Ovary (tissue), 3 donors: ENCODE measurements around the gene SFTPB.

Experiments used
- POLR2A ChIP-seq: fragments of 450-650 bp; IDR thresholded peaks from one replicate; pipeline ENCODE4 v1.6.1; 2017; ENCODE audit warnings: antibody characterized with exemption, mild to moderate bottlenecking, moderate library complexity
- TF ChIP-seq, protein P1 (sequence below), 3 donors: fragments of 450-650 bp in 2 of 3; fragments of 200-600 bp in 1 of 3; IDR thresholded peaks; one replicate each; pipeline versions ENCODE4 v1.5.1 to v1.8.0; 2016 to 2022; ENCODE audit warnings: antibody characterized with exemption in 3 of 3, mild to moderate bottlenecking in 1 of 3
- donor health status: DM: no; HTN: no; CAD: no.

DNA sequence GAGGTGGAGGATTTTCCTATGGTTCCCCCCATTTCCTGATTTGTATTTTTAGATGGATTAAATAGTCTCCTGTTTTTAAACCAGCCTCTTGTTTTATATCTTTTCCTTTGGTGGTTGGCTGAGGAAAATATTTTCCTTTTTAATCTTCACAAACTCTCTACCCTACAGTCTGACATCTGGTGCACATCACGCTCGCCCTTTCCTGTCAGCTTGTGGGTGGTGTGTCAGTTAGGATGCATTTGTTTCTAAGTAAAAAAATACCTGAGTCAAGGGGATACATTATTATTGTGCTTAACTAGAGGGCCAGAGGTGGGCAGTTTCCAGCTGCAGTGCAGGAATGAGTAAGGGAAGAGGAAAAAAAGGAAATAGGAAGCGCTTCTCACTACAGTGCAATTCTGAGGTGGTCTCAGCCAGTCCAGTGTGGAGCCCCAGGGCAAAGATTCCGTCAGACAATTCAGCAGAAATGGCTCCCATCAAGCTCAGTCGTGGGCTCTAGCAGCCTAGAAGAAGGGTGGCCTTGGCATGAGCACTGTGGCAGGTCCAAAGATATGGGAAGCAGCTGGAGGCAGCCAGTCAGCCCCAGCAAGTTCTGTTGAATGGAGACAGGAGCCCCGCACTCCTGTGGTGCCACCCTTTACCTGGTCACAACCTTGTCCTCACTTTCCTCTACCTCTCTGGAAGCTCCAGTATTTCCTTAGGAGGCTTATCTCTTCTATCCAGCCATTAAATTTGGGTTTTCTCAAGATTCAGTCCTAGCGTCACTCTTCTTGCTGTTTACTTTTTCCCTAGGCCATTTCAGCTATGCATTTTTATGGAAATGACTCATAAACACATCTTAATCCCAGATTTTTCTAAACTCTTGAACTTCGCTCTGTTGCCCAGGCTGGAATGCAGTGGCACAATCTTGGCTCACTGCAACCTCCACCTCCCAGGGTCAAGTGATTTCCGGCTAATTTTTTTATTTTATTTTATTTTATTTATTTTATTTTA, 18.5 kb downstream of the SFTPB start:
- TF ChIP-seq, protein P1, sequence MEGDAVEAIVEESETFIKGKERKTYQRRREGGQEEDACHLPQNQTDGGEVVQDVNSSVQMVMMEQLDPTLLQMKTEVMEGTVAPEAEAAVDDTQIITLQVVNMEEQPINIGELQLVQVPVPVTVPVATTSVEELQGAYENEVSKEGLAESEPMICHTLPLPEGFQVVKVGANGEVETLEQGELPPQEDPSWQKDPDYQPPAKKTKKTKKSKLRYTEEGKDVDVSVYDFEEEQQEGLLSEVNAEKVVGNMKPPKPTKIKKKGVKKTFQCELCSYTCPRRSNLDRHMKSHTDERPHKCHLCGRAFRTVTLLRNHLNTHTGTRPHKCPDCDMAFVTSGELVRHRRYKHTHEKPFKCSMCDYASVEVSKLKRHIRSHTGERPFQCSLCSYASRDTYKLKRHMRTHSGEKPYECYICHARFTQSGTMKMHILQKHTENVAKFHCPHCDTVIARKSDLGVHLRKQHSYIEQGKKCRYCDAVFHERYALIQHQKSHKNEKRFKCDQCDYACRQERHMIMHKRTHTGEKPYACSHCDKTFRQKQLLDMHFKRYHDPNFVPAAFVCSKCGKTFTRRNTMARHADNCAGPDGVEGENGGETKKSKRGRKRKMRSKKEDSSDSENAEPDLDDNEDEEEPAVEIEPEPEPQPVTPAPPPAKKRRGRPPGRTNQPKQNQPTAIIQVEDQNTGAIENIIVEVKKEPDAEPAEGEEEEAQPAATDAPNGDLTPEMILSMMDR (IDR thresholded peaks at IDR 0.05), result no peak
- no peak for TF ChIP-seq POLR2A
